SK-N-SH treated with all-trans-retinoic acid at 6 μM for 48 hours (cell line): ENCODE results near the gene PACS1.

ENCODE experiments used
- ATAC-seq: fragments of 200-7000 bp; cut with Tn5 transposase; 3 replicates; pipeline ENCODE4 v1.9.1; 2020; ENCODE audit warnings: mild to moderate bottlenecking, moderate library complexity
- ARNTL ChIP-seq: fragments of 450-650 bp; formaldehyde crosslinking; IDR thresholded peaks from 2 replicates; pipeline ENCODE4 v1.5.0; 2020; ENCODE audit warnings: low read depth, mild to moderate bottlenecking, moderate library complexity, borderline replicate concordance
- BACH2 ChIP-seq: fragments of 250-450 bp; sonication (Bioruptor Pico); IDR thresholded peaks from 2 replicates; pipeline ENCODE4 v1.9.0; 2021; ENCODE audit warnings: mild to moderate bottlenecking, borderline replicate concordance
- CSDC2 ChIP-seq: fragments of 250-450 bp; sonication (Bioruptor Pico); IDR thresholded peaks from 2 replicates; pipeline ENCODE4 v1.5.0; 2020; ENCODE audit warnings: mild to moderate bottlenecking, moderate library complexity
- ESRRG ChIP-seq: fragments of 250-450 bp; sonication (Bioruptor Pico); IDR thresholded peaks from 2 replicates; pipeline ENCODE4 v1.6.1; 2021; ENCODE audit warnings: mild to moderate bottlenecking
- GLIS3 ChIP-seq: fragments of 250-450 bp; sonication (Bioruptor Pico); IDR thresholded peaks from 2 replicates; pipeline ENCODE4 v1.5.0; 2020; ENCODE audit warnings: mild to moderate bottlenecking, moderate library complexity
- ISL1 ChIP-seq: fragments of 250-450 bp; sonication (Bioruptor Pico); IDR thresholded peaks from 2 replicates; pipeline ENCODE4 v2.1.2; 2022; ENCODE audit warnings: mild to moderate bottlenecking, moderate library complexity
- OSR1 ChIP-seq: fragments of 250-450 bp; sonication (Bioruptor Pico); IDR thresholded peaks from 2 replicates; pipeline ENCODE4 v1.8.0; 2022; ENCODE audit warnings: moderate library complexity, mild to moderate bottlenecking, inconsistent platforms
- PPARA ChIP-seq: fragments of 250-450 bp; sonication (Bioruptor Pico); IDR thresholded peaks from 2 replicates; pipeline ENCODE4 v1.5.0; 2020; ENCODE audit warnings: mild to moderate bottlenecking, borderline replicate concordance
- RARB ChIP-seq: fragments of 250-450 bp; sonication (Bioruptor Pico); IDR thresholded peaks from 2 replicates; pipeline ENCODE4 v1.8.0; 2021; ENCODE audit warnings: mild to moderate bottlenecking, moderate library complexity
- SNAI2 ChIP-seq: fragments of 250-450 bp; sonication (Bioruptor Pico); IDR thresholded peaks from 2 replicates; pipeline ENCODE4 v1.5.0; 2020; ENCODE audit warnings: mild to moderate bottlenecking, moderate library complexity
- TCF4 ChIP-seq: fragments of 250-450 bp; sonication (Bioruptor Pico); IDR thresholded peaks from 2 replicates; pipeline ENCODE4 v1.8.0; 2021; ENCODE audit warnings: mild to moderate bottlenecking, moderate library complexity, borderline replicate concordance
- TOX ChIP-seq: fragments of 250-450 bp; sonication (Bioruptor Pico); IDR thresholded peaks from 2 replicates; pipeline ENCODE4 v1.8.0; 2021; ENCODE audit warnings: mild to moderate bottlenecking, moderate library complexity, borderline replicate concordance
- TSHZ2 ChIP-seq: fragments of 250-450 bp; sonication (Bioruptor Pico); IDR thresholded peaks from 2 replicates; pipeline ENCODE4 v1.5.0; 2020; ENCODE audit warnings: mild to moderate bottlenecking, moderate library complexity
- ZC3H10 ChIP-seq: fragments of 250-450 bp; sonication (Bioruptor Pico); IDR thresholded peaks from 2 replicates; pipeline ENCODE4 v1.5.1; 2021; ENCODE audit warnings: mild to moderate bottlenecking, moderate library complexity
- ZFP3 ChIP-seq: fragments of 250-450 bp; sonication (Bioruptor Pico); IDR thresholded peaks from 2 replicates; pipeline ENCODE4 v1.5.0; 2020; ENCODE audit warnings: mild to moderate bottlenecking, moderate library complexity
- ZFP30 ChIP-seq: fragments of 450-650 bp; formaldehyde crosslinking; IDR thresholded peaks from 2 replicates; pipeline ENCODE4 v1.5.0; 2022; ENCODE audit warnings: mild to moderate bottlenecking, moderate library complexity
- ZNF565 ChIP-seq: fragments of 450-650 bp; formaldehyde crosslinking; conservative IDR thresholded peaks from 2 replicates; pipeline ENCODE4 v1.5.0; 2020; ENCODE audit warnings: low read depth, mild to moderate bottlenecking, moderate library complexity
- ZNF70 ChIP-seq: fragments of 450-650 bp; formaldehyde crosslinking; IDR thresholded peaks from 2 replicates; pipeline ENCODE4 v1.5.0; 2020; ENCODE audit warnings: mild to moderate bottlenecking, moderate library complexity
- ZNF8 ChIP-seq: fragments of 450-650 bp; formaldehyde crosslinking; IDR thresholded peaks from 2 replicates; pipeline ENCODE4 v1.5.0; 2020; ENCODE audit warnings: mild to moderate bottlenecking, moderate library complexity
- TF ChIP-seq, protein P1 (sequence below): fragments of 250-450 bp; sonication (Bioruptor Pico); IDR thresholded peaks from 2 replicates; pipeline ENCODE4 v1.8.0; 2021; ENCODE audit warnings: low read depth, mild to moderate bottlenecking, moderate library complexity, borderline replicate concordance
- TF ChIP-seq, protein P2 (sequence below): fragments of 250-450 bp; sonication (Bioruptor Pico); IDR thresholded peaks from 2 replicates; pipeline ENCODE4 v1.5.1; 2021; ENCODE audit warnings: mild to moderate bottlenecking, moderate library complexity

PACS1 gene

DNA sequence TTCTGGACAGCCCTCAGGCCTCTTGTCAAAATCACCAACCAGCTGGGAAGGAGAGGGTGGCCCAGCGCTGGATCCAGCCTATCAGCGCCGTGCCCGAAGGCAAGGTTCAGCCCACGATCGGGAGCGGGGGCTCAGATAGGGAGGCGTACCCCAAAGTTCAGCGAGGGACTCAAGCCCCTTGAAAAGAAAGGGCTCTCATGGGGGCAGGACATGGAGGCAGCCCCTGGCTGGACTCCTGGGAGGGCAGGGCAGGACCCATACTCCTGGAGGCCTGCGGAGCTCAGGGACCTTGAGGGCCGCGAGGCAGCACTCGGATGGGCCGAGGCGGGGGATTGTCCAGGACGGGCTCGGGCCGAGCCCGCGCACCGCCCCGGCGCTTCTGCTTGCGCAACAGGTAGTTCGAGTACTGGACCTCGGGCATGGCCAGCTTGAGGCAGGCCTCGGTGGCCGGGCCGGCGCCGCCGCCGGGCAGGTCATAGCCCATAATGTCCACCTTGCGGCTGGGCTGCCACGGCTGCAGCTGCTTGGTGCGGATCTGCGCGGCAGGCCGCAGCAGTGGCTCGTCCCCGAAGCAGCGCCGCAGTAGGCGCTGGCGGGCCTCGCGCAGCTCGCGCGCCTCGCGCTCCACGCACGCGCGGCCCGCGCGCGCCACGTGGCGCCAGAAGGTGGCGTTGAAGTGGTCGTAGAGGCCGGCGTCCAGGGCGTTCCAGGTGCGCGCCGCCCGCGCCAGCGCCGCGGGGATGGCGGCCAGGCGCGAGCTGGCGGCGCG lies 27.7 kb upstream of the PACS1 start:
- no peak for ATAC-seq
- TF ChIP-seq ZC3H10 (CRISPR knock-in tag), result no peak
- TF ChIP-seq ISL1 (CRISPR knock-in tag), result no peak
- no peak for TF ChIP-seq BACH2 (CRISPR knock-in tag)
- TF ChIP-seq, protein P1, sequence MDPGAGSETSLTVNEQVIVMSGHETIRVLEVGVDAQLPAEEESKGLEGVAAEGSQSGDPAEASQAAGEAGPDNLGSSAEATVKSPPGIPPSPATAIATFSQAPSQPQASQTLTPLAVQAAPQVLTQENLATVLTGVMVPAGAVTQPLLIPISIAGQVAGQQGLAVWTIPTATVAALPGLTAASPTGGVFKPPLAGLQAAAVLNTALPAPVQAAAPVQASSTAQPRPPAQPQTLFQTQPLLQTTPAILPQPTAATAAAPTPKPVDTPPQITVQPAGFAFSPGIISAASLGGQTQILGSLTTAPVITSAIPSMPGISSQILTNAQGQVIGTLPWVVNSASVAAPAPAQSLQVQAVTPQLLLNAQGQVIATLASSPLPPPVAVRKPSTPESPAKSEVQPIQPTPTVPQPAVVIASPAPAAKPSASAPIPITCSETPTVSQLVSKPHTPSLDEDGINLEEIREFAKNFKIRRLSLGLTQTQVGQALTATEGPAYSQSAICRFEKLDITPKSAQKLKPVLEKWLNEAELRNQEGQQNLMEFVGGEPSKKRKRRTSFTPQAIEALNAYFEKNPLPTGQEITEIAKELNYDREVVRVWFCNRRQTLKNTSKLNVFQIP, result no peak
- no peak for TF ChIP-seq ESRRG (CRISPR knock-in tag)
- TF ChIP-seq ZNF70, result no peak
- no peak for TF ChIP-seq ZNF565 (CRISPR knock-in tag)
- no peak for TF ChIP-seq TSHZ2 (CRISPR knock-in tag)
- TF ChIP-seq SNAI2 (CRISPR knock-in tag), result no peak
- TF ChIP-seq ARNTL (CRISPR knock-in tag), result no peak
- no peak for TF ChIP-seq ZFP30 (CRISPR knock-in tag)

GRCh38 chr11:66042996-66043906 lies 26.8 kb upstream of the PACS1 start:
- ATAC-seq, result no peak
- TF ChIP-seq ZNF565 (CRISPR knock-in tag), result no peak
- TF ChIP-seq, protein P2, sequence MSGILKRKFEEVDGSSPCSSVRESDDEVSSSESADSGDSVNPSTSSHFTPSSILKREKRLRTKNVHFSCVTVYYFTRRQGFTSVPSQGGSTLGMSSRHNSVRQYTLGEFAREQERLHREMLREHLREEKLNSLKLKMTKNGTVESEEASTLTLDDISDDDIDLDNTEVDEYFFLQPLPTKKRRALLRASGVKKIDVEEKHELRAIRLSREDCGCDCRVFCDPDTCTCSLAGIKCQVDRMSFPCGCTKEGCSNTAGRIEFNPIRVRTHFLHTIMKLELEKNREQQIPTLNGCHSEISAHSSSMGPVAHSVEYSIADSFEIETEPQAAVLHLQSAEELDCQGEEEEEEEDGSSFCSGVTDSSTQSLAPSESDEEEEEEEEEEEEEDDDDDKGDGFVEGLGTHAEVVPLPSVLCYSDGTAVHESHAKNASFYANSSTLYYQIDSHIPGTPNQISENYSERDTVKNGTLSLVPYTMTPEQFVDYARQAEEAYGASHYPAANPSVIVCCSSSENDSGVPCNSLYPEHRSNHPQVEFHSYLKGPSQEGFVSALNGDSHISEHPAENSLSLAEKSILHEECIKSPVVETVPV (CRISPR knock-in tag), result no peak
- TF ChIP-seq TOX (CRISPR knock-in tag), result no peak
- no peak for TF ChIP-seq SNAI2 (CRISPR knock-in tag)
- TF ChIP-seq TCF4 (CRISPR knock-in tag), result no peak
- no peak for TF ChIP-seq GLIS3 (CRISPR knock-in tag)
- no peak for TF ChIP-seq TSHZ2 (CRISPR knock-in tag)
- no peak for TF ChIP-seq ZNF8 (CRISPR knock-in tag)
- TF ChIP-seq ZFP3 (CRISPR knock-in tag), result no peak

DNA sequence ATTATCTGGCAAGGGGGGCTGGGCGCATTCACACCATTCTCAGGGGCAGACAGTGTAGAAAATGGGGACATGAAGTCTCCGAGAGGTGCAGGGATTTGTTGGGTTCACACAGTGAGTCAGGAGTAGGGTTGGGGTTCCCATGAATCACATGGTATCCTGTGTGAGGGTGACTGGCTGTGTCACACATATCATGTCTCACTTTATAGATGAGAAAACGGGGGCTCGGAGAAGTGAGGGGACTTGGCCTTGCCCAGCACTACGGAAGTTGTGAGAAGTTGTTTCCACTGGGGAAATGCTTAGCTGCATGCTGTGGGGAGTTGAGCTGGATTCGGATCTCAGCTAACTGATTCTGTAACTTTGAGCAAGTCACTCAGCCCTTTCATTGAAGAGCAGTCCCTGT lies 25.3 kb upstream of the PACS1 start:
- no peak for ATAC-seq

More for the DNA sequence above, 25.3 kb upstream of the PACS1 start:
- TF ChIP-seq ISL1 (CRISPR knock-in tag) (no peak), RARB (CRISPR knock-in tag) (no peak), CSDC2 (CRISPR knock-in tag) (no peak), GLIS3 (CRISPR knock-in tag) (no peak), ARNTL (CRISPR knock-in tag) (no peak), OSR1 (CRISPR knock-in tag) (no peak), PPARA (CRISPR knock-in tag) (no peak)
- TF ChIP-seq, protein P1, result no peak
